Central memory CD8-positive, alpha-beta T cell (primary cell): Measurements from ENCODE around the gene PRLR.

Source experiments
- ATAC-seq: fragments of 150-1000 bp; cut with Tn5 transposase; replicated peaks from 2 replicates; pipeline ENCODE4 v1.10.0; 2022; ENCODE audit warnings: mild to moderate bottlenecking, moderate FRiP score, moderate number of reproducible peaks; ENCODE audit not compliant: poor library complexity, severe bottlenecking; ENCODE audit errors: extremely low read depth
- DNase-seq, 2 donors: peaks; one replicate each; pipeline ENCODE4 v3.0.0; 2021; ENCODE audit warnings: low spot score in 2 of 2
- H3K27ac Mint-ChIP-seq: one replicate; pipeline ENCODE4 v1.8.0; 2022; ENCODE audit warnings: low read depth, mild to moderate bottlenecking, moderate library complexity, mixed read lengths
- H3K27me3 Mint-ChIP-seq: one replicate; pipeline ENCODE4 v1.8.0; 2022; ENCODE audit warnings: mixed read lengths
- H3K36me3 Mint-ChIP-seq: one replicate; pipeline ENCODE4 v1.8.0; 2022; ENCODE audit warnings: mild to moderate bottlenecking, moderate library complexity, mixed read lengths; ENCODE audit not compliant: insufficient read depth
- H3K4me1 Mint-ChIP-seq: one replicate; pipeline ENCODE4 v1.8.0; 2022; ENCODE audit warnings: mixed read lengths
- H3K4me3 Mint-ChIP-seq: one replicate; pipeline ENCODE4 v1.8.0; 2022; ENCODE audit warnings: mild to moderate bottlenecking, moderate library complexity, mixed read lengths
- H3K9me3 Mint-ChIP-seq: one replicate; pipeline ENCODE4 v1.8.0; 2022; ENCODE audit warnings: mixed read lengths

PRLR gene

DNA sequence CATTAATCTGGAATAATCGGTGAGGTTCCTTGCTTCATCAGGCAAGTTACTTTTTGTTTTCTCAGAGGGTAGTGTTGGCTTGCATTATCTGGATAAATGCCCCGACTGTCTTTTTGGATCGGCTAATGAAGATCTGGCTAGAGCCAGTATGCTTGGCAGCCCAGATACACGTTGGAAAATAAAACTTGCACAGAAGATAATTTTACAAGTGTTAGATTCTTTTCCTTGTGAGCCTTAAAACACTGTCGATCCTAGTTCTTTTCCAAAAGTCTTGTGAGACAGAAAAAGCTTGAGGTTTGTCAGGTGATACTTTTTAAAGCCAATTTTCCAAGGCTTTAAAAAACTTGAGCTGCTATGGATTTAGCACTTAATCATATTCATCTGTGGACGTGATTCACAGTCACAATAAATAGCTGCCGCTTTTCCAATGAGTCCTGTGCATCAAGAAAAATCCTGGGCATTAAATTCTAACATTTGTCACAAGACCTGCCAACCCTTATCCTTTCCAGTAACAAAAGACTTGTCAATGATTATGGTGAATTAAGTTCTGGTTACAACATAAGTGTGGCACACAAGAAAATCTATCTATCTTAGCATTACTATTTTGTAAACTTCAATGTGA, 68.5 kb downstream of the PRLR start:
- peaks cover 47% of the 10 kb centered on the region for H3K27me3 Mint-ChIP-seq
- H3K9me3 Mint-ChIP-seq, result no peaks in the 10 kb centered on the region
- H3K4me3 Mint-ChIP-seq, result no peak overlapping the region
- H3K27ac Mint-ChIP-seq, result no peak overlapping the region
- ATAC-seq, result no peak
- H3K36me3 Mint-ChIP-seq, result no peaks in the 10 kb centered on the region
- H3K4me1 Mint-ChIP-seq, result no peaks in the 10 kb centered on the region
- DNase-seq, result no peak

DNA sequence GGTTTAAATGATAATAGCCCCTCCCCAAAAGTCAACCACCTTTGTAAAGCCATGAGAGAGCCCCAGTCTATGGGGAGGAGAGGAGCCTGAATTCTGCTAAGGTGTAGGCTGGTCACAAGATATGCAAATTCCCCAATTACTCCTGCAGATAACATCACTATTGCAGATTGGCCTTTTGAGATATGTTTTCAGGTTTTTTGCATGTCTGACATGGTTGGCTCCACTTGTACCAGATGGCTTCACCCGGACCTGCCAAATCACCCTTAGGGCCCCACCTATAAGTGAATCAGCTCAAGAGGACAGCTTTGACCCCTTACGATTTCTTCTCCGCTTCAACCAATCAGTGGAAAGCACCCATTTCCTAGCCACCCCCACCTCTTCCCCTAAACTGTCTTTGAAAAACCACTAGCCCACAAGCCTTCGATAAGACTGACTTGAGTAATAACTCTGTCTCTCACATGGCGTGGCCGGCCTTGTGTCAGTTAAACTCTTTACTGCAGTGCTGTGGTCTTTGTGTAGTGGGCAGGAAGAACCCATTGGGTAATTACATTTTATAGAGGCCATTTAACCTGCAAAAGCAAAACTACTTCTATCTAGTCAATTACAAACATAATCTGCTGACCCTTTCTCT, 69.7 kb downstream of the PRLR start:
- Mint-ChIP-seq H3K4me1 (no peaks in the 10 kb centered on the region), H3K27ac (no peak overlapping the region), H3K27me3 (peaks cover 58% of the 10 kb centered on the region), H3K9me3 (no peaks in the 10 kb centered on the region), H3K36me3 (no peaks in the 10 kb centered on the region), H3K4me3 (no peak overlapping the region)
- no peak for DNase-seq
- ATAC-seq, result no peak

DNA sequence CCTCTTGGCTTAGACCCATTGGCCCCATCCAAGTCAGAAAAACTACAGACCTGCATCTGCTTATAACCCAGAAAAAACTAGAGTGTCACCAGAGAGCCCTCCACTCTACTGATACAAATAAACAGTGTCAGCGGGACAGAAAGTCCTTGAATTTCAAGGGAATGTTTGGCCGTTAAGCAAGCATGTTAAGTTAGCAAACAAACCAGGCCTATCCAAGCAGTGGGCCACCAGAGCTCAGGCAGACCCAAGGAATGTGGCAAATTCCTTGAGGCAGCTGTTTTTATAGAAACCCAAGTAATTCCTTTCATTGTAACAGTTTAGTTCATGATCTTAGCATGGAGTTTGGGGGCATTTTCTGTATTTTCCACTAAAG, 70.9 kb downstream of the PRLR start:
- H3K27me3 Mint-ChIP-seq, result peaks cover 47% of the 10 kb centered on the region
- no peak overlapping the region for H3K4me3 Mint-ChIP-seq
- ATAC-seq, result no peak
- no peak for DNase-seq
- H3K4me1 Mint-ChIP-seq, result no peaks in the 10 kb centered on the region
- no peak overlapping the region for H3K27ac Mint-ChIP-seq
- no peaks in the 10 kb centered on the region for H3K9me3 Mint-ChIP-seq
- H3K36me3 Mint-ChIP-seq, result no peaks in the 10 kb centered on the region

DNA sequence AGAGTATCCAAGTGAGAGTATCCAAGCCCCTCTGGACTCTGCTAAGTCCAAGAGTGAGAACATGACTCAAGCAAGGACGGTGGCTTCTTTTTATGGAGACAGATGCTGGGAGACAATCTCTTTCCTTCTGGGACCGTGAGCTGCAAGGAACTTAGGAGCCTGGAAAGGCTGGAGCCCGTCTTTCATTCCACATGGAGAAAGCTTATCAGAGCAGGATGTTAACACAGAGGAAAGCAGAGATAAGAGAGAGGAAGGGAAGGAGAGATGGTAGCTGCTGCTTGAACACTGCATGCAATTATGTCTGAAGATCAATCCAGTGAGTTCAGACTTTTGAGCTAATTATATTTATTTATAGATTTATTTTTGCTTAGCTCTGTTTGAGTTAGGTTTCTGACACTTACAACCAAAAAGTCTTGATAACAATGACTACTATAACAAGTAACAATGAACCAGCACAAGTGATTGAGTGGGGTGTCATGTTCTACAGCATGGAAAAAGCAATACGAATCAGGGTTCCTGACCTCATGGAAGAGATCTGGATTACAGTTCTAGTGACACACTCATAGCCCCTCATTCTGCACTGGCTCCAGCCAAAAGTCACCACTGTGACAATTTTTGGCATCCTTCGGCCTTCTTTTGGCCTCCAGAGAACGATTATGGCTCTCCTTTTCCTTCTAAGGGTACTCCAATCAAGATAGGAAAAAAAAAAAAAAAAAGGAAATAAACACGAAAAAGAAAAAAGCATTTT, 71.5 kb downstream of the PRLR start:
- Mint-ChIP-seq H3K4me1 (no peaks in the 10 kb centered on the region), H3K27me3 (peaks cover 41% of the 10 kb centered on the region), H3K9me3 (no peaks in the 10 kb centered on the region), H3K4me3 (no peak overlapping the region), H3K36me3 (no peaks in the 10 kb centered on the region), H3K27ac (no peak overlapping the region)
- no peak for DNase-seq
- ATAC-seq, result no peak

DNA sequence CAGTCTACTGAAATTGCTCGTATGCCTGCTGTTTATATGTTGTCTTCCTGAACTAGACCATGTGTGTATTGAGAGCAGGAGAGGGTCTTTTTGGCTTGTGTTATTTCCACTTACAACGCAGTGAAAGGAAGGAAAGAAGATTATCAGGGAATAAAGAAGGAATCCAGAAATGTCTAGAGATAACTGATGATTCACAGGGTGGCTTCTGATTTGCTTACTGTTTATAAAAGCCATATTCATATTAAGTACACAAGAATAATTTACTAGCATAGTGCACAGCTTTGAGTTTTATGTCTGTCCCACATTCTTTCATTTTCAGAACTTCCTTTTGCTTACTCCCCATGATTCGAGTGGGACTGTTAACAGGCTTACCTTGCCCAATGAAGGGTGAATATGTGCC, 72.1 kb downstream of the PRLR start:
- Mint-ChIP-seq H3K27ac (no peak overlapping the region), H3K4me3 (no peak overlapping the region), H3K27me3 (peaks cover 35% of the 10 kb centered on the region), H3K9me3 (no peaks in the 10 kb centered on the region), H3K36me3 (no peaks in the 10 kb centered on the region), H3K4me1 (no peaks in the 10 kb centered on the region)
- ATAC-seq (no peak), DNase-seq (no peak)

DNA sequence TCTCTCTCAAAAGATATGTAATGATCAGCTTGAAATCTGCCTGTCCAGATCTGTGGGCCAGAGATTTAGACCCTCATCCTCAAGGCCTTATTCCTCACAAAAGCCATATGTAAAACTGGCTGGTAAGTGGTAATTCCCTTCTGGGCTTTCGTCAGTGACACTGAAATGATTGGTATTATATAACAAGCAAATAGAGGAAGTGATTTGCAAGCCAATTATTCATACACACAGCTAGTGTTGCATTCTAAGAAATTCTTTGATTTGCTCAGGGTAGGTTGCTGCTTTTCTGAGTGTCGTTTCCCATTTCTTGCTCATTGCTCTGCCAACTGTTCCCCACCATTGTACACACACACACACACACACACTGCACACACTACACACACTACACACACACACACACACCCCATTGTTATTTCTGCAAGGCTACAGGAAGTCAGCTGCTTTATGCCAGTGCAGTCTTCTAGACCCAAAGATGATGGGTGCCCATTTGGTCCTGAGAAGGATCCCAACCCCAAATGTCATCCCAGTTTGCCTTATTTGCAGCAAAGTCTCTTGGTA, 76.8 kb downstream of the PRLR start:
- ATAC-seq, result no peak
- peaks cover 27% of the 10 kb centered on the region for H3K27me3 Mint-ChIP-seq

DNA sequence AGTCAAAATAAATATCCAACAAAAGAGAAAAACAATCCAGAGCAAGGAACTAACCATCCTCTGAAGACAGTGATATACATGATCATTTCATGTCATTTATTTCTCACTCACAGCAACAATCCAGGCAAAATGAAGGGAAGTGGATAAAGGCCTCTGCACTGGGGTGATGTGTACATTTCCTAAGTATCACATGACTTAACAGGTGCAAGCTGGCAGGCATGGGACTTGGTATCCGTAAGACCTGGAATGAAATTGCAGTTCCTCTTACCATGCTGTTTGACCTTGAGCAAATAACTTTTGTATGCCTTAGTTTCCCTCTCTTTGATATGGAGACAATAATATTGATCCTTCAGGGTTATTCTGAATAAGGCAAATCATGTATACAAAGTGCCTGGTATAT, 77.6 kb downstream of the PRLR start:
- peaks cover 30% of the 10 kb centered on the region for H3K27me3 Mint-ChIP-seq
- H3K27ac Mint-ChIP-seq, result no peak overlapping the region

More for the DNA sequence above, 76.8 kb downstream of the PRLR start:
- Mint-ChIP-seq H3K4me1 (no peaks in the 10 kb centered on the region), H3K36me3 (no peaks in the 10 kb centered on the region), H3K4me3 (no peak overlapping the region), H3K27ac (no peak overlapping the region), H3K9me3 (no peaks in the 10 kb centered on the region)
- no peak for DNase-seq

DNA sequence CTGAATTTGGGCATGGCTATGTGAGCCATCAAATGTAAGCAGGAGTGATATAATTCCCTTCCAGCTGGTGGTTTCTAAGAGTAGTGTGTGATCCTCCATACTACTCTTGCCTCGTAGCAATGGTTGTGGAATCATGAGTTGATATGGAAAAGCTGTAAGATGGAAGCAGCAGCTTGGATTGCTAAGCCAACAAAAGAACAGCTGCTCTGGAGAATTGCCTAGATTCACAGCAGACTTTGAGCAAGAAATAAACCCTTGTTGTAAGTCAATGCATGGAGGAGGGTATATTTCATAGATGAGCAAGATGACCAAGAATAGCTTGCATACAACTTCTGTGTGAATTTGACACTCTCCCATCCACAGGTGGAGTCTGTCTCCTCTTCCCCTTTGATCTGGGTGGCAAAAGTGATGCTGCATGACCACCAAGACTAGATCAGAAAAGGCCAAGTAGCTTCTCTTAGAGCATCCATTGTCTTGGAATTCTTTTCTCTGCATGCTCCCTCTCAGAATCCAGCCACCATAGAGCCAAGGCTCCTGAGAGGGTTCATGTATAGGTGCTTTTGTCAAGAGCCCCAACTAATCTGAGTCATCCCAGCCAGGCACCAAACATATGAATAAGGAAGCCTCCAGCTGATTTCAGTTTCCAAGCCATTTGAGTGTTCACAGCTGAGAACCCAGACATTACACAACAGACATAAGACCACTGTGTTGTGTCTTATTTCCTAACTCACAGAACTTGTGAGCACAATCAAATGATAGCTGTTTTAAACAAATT, 79.0 kb downstream of the PRLR start:
- DNase-seq, result no peak
- no peaks in the 10 kb centered on the region for H3K9me3 Mint-ChIP-seq
- H3K27ac Mint-ChIP-seq, result no peak overlapping the region
- H3K27me3 Mint-ChIP-seq, result peaks cover 35% of the 10 kb centered on the region
- no peaks in the 10 kb centered on the region for H3K36me3 Mint-ChIP-seq
- H3K4me1 Mint-ChIP-seq, result no peaks in the 10 kb centered on the region
- no peak for ATAC-seq
- H3K4me3 Mint-ChIP-seq, result no peak overlapping the region

More for the DNA sequence above, 77.6 kb downstream of the PRLR start:
- Mint-ChIP-seq H3K4me3 (no peak overlapping the region), H3K36me3 (no peaks in the 10 kb centered on the region), H3K4me1 (no peaks in the 10 kb centered on the region), H3K9me3 (no peaks in the 10 kb centered on the region)
- DNase-seq (no peak), ATAC-seq (no peak)

DNA sequence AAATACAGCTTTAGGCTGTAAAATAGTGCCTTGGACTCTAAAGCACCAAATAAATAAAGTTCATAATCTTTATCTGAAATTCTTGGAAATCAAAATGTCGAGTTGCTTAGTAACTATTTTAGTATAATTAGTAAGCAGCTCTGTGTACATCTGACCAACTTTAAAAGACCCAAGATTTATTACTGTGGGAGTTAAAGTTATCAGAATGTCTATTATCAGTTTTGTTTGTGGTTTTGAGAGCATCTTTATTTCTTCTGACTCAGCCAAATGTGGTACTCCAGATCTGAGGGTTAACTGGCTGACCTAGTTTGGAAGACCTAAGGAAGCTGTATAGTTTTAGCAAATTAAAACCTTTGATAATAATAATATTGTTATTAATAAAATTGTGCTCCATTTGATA, 81.2 kb downstream of the PRLR start:
- no peak for ATAC-seq
- H3K9me3 Mint-ChIP-seq, result no peaks in the 10 kb centered on the region
- no peak for DNase-seq
- no peak overlapping the region for H3K4me3 Mint-ChIP-seq
- no peak overlapping the region for H3K27ac Mint-ChIP-seq
- peaks cover 27% of the 10 kb centered on the region for H3K27me3 Mint-ChIP-seq
- no peaks in the 10 kb centered on the region for H3K4me1 Mint-ChIP-seq
- no peaks in the 10 kb centered on the region for H3K36me3 Mint-ChIP-seq

DNA sequence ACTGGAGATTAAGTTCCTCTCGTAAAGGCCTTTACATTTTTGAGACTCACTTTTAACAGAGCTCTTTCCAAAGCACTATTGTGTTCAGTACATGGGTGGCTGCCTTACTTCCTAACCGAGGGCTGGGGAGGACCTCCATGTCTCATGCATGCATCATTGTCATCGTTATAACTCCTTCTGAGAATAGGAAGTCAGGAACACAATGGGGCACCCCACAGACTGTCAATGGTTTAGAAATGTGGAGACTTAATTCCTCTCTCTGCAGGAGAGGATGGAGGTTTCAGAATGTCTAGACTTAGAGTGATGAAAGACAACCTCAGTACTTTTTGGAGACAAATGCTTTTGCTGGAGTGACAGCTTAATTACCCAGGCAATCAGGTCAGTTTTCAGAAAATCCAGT, 83.9 kb downstream of the PRLR start:
- no peak overlapping the region for H3K4me3 Mint-ChIP-seq
- H3K27me3 Mint-ChIP-seq, result peaks cover 23% of the 10 kb centered on the region
- no peak overlapping the region for H3K27ac Mint-ChIP-seq
- no peaks in the 10 kb centered on the region for H3K9me3 Mint-ChIP-seq
- no peaks in the 10 kb centered on the region for H3K36me3 Mint-ChIP-seq
- ATAC-seq (no peak), DNase-seq (no peak)
- H3K4me1 Mint-ChIP-seq, result no peaks in the 10 kb centered on the region

DNA sequence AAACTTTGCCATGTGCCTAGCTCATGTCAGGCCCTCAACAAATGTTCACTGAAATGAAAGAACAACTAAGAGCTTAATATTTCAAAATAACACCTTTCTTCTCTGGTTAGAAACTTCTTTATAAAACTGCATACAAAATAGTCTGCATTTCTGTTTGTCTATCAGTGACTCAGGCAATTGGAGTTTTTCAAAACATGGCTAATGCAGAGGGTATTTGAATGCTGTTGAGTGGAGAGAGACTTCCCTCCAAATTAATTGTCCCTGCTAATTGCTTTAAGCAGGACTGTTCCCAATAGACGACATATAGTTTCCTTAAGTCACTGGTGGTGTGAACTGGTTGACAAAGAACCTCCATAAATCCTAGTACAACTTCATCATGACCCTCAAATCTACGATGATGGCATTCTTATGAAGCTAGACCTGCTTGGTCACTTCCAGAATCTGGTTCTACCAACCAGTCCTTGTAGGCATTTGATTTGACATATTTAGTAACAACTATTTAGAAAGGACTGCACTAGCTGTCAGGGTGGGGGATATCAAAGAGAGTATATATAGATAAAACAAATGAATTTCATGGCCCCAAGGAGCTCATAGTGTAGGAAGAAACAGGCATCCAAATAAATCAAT, 84.5 kb downstream of the PRLR start:
- Mint-ChIP-seq H3K36me3 (no peaks in the 10 kb centered on the region), H3K9me3 (no peaks in the 10 kb centered on the region), H3K27me3 (peaks cover 18% of the 10 kb centered on the region), H3K4me3 (no peak overlapping the region), H3K4me1 (no peaks in the 10 kb centered on the region), H3K27ac (no peak overlapping the region)
- ATAC-seq (no peak), DNase-seq (no peak)

DNA sequence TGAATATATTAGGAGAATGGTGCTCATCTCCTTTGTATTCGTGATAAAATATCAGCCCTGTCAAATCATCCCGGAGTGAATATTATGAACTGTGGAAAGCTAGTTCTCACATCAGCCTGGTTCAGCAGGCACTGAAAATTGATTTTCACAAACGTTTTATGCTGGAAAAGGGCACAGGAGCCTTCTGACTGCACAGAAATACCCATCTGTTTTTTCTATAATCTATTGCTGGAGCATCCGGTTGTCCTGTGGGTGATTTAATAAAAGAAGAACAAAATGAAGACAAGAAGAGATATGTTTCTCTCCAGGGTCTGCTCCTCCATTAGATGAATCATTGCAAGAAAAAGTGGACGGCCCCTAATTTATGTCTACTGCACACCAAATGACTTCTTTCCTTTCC, 85.3 kb downstream of the PRLR start:
- H3K4me1 Mint-ChIP-seq, result no peaks in the 10 kb centered on the region
- DNase-seq (no peak), ATAC-seq (no peak)
- H3K27me3 Mint-ChIP-seq, result peaks cover 18% of the 10 kb centered on the region
- H3K36me3 Mint-ChIP-seq, result no peaks in the 10 kb centered on the region
- no peak overlapping the region for H3K27ac Mint-ChIP-seq
- H3K4me3 Mint-ChIP-seq, result no peak overlapping the region
- no peaks in the 10 kb centered on the region for H3K9me3 Mint-ChIP-seq
